GM12878 (cell line): ENCODE measurements around the gene KRT75. TPM values are rescaled to one million over a fixed set of nuclear protein-coding genes. Genes with fewer than 3 reads are reported as not detected.

Experiments
- ATAC-seq: fragments of 200-7000 bp; cut with Tn5 transposase; 3 replicates; pipeline ENCODE4 v1.9.1; 2020; ENCODE audit warnings: mild to moderate bottlenecking, moderate library complexity
- BruUV-seq: library from RNA; stranded (reverse); fragments of 400-500 nt; replicated peaks from 2 replicates; lab custom pipeline; 2021; lab: Mats Ljungman, UMichigan
- CTCF ChIA-PET: fragments of 300-600 bp; sonication (Branson Sonifier 250); formaldehyde crosslinking; extraction: SDS; loops from one replicate; lab custom pipeline; 2021; ENCODE audit warnings: inconsistent platforms; lab: Yijun Ruan, JAX
- POLR2A ChIA-PET: fragments of 350-600 bp; formaldehyde crosslinking; extraction: SDS; loops from one replicate; lab custom pipeline; 2021; ENCODE audit warnings: inconsistent platforms; lab: Charles Lee
- RAD21 ChIA-PET: fragments of 300-600 bp; sonication (Branson Sonifier 250); formaldehyde crosslinking; loops from one replicate; lab custom pipeline; 2023; ENCODE audit warnings: antibody characterized with exemption; ENCODE audit not compliant: unreplicated experiment; lab: Charles Lee
- SMC1A ChIA-PET: fragments of 300-600 bp; sonication (Branson Sonifier 250); formaldehyde crosslinking; loops from one replicate; lab custom pipeline; 2023; ENCODE audit not compliant: unreplicated experiment, uncharacterized antibody; lab: Charles Lee
- DNase-seq: peaks from one replicate; pipeline ENCODE4 v3.0.0-alpha.2; 2011; ENCODE audit warnings: low read depth, low spot score
- FAIRE-seq: peaks from 3 replicates; lab custom pipeline; 2011; peaks lifted over from hg19 to GRCh38; lab: Jason Lieb, UNC
- H2AFZ ChIP-seq: 2 replicates; pipeline ENCODE4 v1.6.0; 2011; ENCODE audit warnings: low read depth, low read length, control low read depth; ENCODE audit not compliant: control insufficient read depth
- H3K27ac ChIP-seq: 2 replicates; pipeline ENCODE4 v1.5.1; 2011; ENCODE audit warnings: control low read depth; ENCODE audit not compliant: control insufficient read depth, insufficient read depth
- H3K27me3 ChIP-seq, 2 experiments: replicated peaks in 1 of 2; 2 replicates each; pipeline versions ENCODE4 v1.6.0 to v1.6.1; 2011; ENCODE audit warnings: low read length in 1 of 2; ENCODE audit not compliant: control insufficient read depth in 2 of 2, insufficient read depth in 2 of 2
- H3K36me3 ChIP-seq, 2 experiments: 2 replicates each; pipeline ENCODE4 v1.5.1; 2011; ENCODE audit warnings: low read length in 1 of 2; ENCODE audit not compliant: control insufficient read depth in 2 of 2, insufficient read depth in 2 of 2
- H3K4me1 ChIP-seq: 2 replicates; pipeline ENCODE4 v1.6.1; 2011; ENCODE audit warnings: mild to moderate bottlenecking, low read length, moderate library complexity, mixed read lengths; ENCODE audit not compliant: control insufficient read depth, insufficient read depth
- H3K4me2 ChIP-seq: 2 replicates; pipeline ENCODE4 v1.6.0; 2011; ENCODE audit warnings: control low read depth; ENCODE audit not compliant: control insufficient read depth, insufficient read depth
- H3K4me3 ChIP-seq: fragments of 200-600 bp; sonication (generic); 2 replicates; pipeline ENCODE4 v1.5.1; 2016
- H3K79me2 ChIP-seq: 2 replicates; pipeline ENCODE4 v1.6.0; 2011; ENCODE audit warnings: low read length; ENCODE audit not compliant: control insufficient read depth, insufficient read depth
- H3K9ac ChIP-seq: 2 replicates; pipeline ENCODE4 v1.8.0; 2011; ENCODE audit warnings: low read length, control low read depth, mixed read lengths; ENCODE audit not compliant: control insufficient read depth, insufficient read depth
- H3K9me3 ChIP-seq: replicated peaks from 3 replicates; pipeline ENCODE4 v1.5.1; 2011; ENCODE audit warnings: mild to moderate bottlenecking, low read length; ENCODE audit not compliant: control insufficient read depth, insufficient read depth
- H4K20me1 ChIP-seq: 2 replicates; pipeline ENCODE4 v1.6.0; 2011; ENCODE audit not compliant: control insufficient read depth, insufficient read depth
- BACH1 ChIP-seq: fragments of 450-650 bp; IDR thresholded peaks from 2 replicates; pipeline ENCODE4 v1.6.1; 2017; ENCODE audit warnings: mild to moderate bottlenecking, borderline replicate concordance
- CBFB ChIP-seq: IDR thresholded peaks from 2 replicates; pipeline ENCODE4 v1.6.1; 2016; ENCODE audit warnings: antibody characterized with exemption, low read depth
- CTCF ChIP-seq, 3 experiments: IDR thresholded peaks in 2 of 3; conservative IDR thresholded peaks in 1 of 3; 2 replicates each; pipeline ENCODE4 v1.5.1; 2011; ENCODE audit warnings: low read depth in 3 of 3, low read length in 3 of 3, mild to moderate bottlenecking in 3 of 3, control low read depth in 2 of 3, moderate library complexity in 2 of 3, inconsistent platforms in 1 of 3, mixed read lengths in 1 of 3; ENCODE audit not compliant: control insufficient read depth in 2 of 3, insufficient read depth in 1 of 3; ENCODE audit errors: extremely low read depth in 1 of 3
- EP300 ChIP-seq, 2 experiments: fragments of 150-350 bp in 1 of 2; IDR thresholded peaks; 2 replicates each; pipeline ENCODE4 v1.6.1; 2011 to 2012; ENCODE audit warnings: low read depth in 2 of 2, low read length in 2 of 2, borderline replicate concordance in 1 of 2, improper control_type of control experiment in 1 of 2, inconsistent platforms in 1 of 2; ENCODE audit not compliant: control insufficient read depth in 1 of 2
- EZH2 ChIP-seq: IDR thresholded peaks from 2 replicates; pipeline ENCODE4 v1.6.1; 2012; ENCODE audit warnings: low read depth, mild to moderate bottlenecking, control low read depth, inconsistent platforms, low read length, borderline replicate concordance; ENCODE audit not compliant: control insufficient read depth
- IKZF1 ChIP-seq: fragments of 450-650 bp; conservative IDR thresholded peaks from 2 replicates; pipeline ENCODE4 v1.6.1; 2017; ENCODE audit warnings: antibody characterized with exemption, mild to moderate bottlenecking
- KDM1A ChIP-seq: fragments of 200-600 bp; sonication (generic); IDR thresholded peaks from 2 replicates; pipeline ENCODE4 v1.6.1; 2016; ENCODE audit warnings: borderline replicate concordance
- MAX ChIP-seq: IDR thresholded peaks from 2 replicates; pipeline ENCODE4 v1.6.1; 2012; ENCODE audit warnings: low read depth, low read length, improper control_type of control experiment
- PML ChIP-seq: IDR thresholded peaks from 2 replicates; pipeline ENCODE4 v1.6.1; 2012; ENCODE audit warnings: low read length, inconsistent platforms
- POLR2AphosphoS5 ChIP-seq: IDR thresholded peaks from 2 replicates; pipeline ENCODE4 v1.6.1; 2011; ENCODE audit warnings: mild to moderate bottlenecking, low read length, inconsistent platforms
- RUNX3 ChIP-seq: IDR thresholded peaks from 2 replicates; pipeline ENCODE4 v1.6.1; 2012; ENCODE audit warnings: low read length, inconsistent platforms
- SREBF1 ChIP-seq: IDR thresholded peaks from 2 replicates; pipeline ENCODE4 v1.6.1; 2012; ENCODE audit warnings: mild to moderate bottlenecking, low read length
- SRF ChIP-seq, 2 experiments: IDR thresholded peaks; 2 replicates each; pipeline ENCODE4 v1.6.1; 2011; ENCODE audit warnings: low read depth in 2 of 2, low read length in 2 of 2, mild to moderate bottlenecking in 1 of 2, moderate library complexity in 1 of 2
- TBL1XR1 ChIP-seq: IDR thresholded peaks from 2 replicates; pipeline ENCODE4 v1.6.1; 2012; ENCODE audit warnings: low read depth, low read length, improper control_type of control experiment
- ZBED1 ChIP-seq: IDR thresholded peaks from 2 replicates; pipeline ENCODE4 v1.6.1; 2016; ENCODE audit warnings: borderline replicate concordance
- ZNF207 ChIP-seq: fragments of 450-650 bp; IDR thresholded peaks from 2 replicates; pipeline ENCODE4 v1.6.1; 2014; ENCODE audit warnings: antibody characterized with exemption, mild to moderate bottlenecking, borderline replicate concordance
- ZNF687 ChIP-seq: fragments of 450-650 bp; IDR thresholded peaks from 2 replicates; pipeline ENCODE4 v1.6.1; 2017; ENCODE audit warnings: mild to moderate bottlenecking, moderate library complexity
- WGBS: methylation state at CpG from one replicate; pipeline ENCODE4 v1.1.6; 2016; ENCODE audit warnings: low lambda C conversion rate; ENCODE audit not compliant: insufficient replicate concordance, insufficient coverage; ENCODE audit errors: missing lambda C conversion rate; 5-methylcytosine and 5-hydroxymethylcytosine counted together
- in situ Hi-C: fragments of 300-500 bp; cut with MboI; formaldehyde crosslinking; loops from 9 replicates; pipeline ENCODE4 v1.14.3; 2018; ENCODE audit warnings: mixed read lengths
- intact Hi-C: fragments of 100-400 bp; cut with micrococcal nuclease; formaldehyde crosslinking; loops from one replicate; pipeline ENCODE4 v1.14.2; 2022; ENCODE audit not compliant: unreplicated experiment
- polyA plus RNA-seq, 11 experiments: library from polyadenylated mRNA; depleted of rRNA in 4 of 11; unstranded in 6 of 11; stranded (reverse) in 5 of 11; fragments of >200 nt; fragmentation: Nextera tagmentation in 4 of 11; fragmentation: Illumina TruSeq in 1 of 11; extraction: Ambion mirVana in 4 of 11; extraction: Trizol in 1 of 11; gene quantifications; 1 replicate in 1 of 11; 2 replicates in 10 of 11; pipeline versions ENCODE4 v1.2.1 to v1.2.3, GENCODE V29; 2011 to 2016; ENCODE audit warnings: inconsistent platforms in 2 of 11, missing spikeins in 2 of 11, low read depth in 1 of 11
- total RNA-seq, 4 experiments: library from RNA; depleted of rRNA in 3 of 4; stranded (reverse); fragments of >200 nt in 3 of 4; fragmentation: Illumina TruSeq in 1 of 4; extraction: Trizol in 1 of 4; gene quantifications; 2 replicates each; pipeline versions ENCODE4 v1.2.1 to v1.2.3, GENCODE V29; 2013 to 2021

The KRT75 gene
- total and polyA plus RNA-seq, 10 of the 15 experiments (the other 5 are each of a cell fraction or from before 2014, with no cell fraction given): not detected

GRCh38 chr12:52387859-52388258, 46.3 kb downstream of the KRT75 start:
- H2AFZ ChIP-seq: no peak overlapping the region
- H3K4me1 ChIP-seq: no peaks in the 10 kb centered on the region
- TF ChIP-seq MAX (no peak), POLR2AphosphoS5 (no peak), ZBED1 (no peak), SRF (IDR thresholded peaks at IDR 0.05; ENCODE audit: low read depth in 2 of 2, low read length in 2 of 2) (no peak), SREBF1 (no peak), PML (no peak), IKZF1 (no peak), RUNX3 (no peak), ZNF207 (no peak), ZNF687 (no peak), EZH2 (no peak), TBL1XR1 (no peak), KDM1A (no peak), EP300 (IDR thresholded peaks at IDR 0.05; ENCODE audit: borderline replicate concordance in 1 of 2, control insufficient read depth in 1 of 2, low read depth in 2 of 2, low read length in 2 of 2) (no peak), CTCF (IDR thresholded peaks at IDR 0.05 in 2 of 3, conservative IDR thresholded peaks at IDR 0.05 in 1 of 3; ENCODE audit: control insufficient read depth in 2 of 3, extremely low read depth in 1 of 3, insufficient read depth in 1 of 3, low read depth in 3 of 3, low read length in 3 of 3) (no peak), CBFB (no peak), BACH1 (no peak)
- no peak overlapping the region for H3K9ac ChIP-seq
- H3K27me3 ChIP-seq: peaks cover 4 to 12% of the 10 kb centered on the region in 2 experiments; a peak in 3 of 4 replicates
- no peaks in the 10 kb centered on the region for H3K79me2 ChIP-seq
- 15% methylated on average over 2 of the region's 2 CpGs for WGBS
- no TSS peak for BruUV-seq
- in situ Hi-C loops (loop anchor here (25.0 kb wide), 1 partner anchor 599 kb away; no protein-coding TSS in a partner anchor), intact Hi-C loops (no loop called here)
- DNase-seq (no peak), FAIRE-seq (no peak), ATAC-seq (no peak)
- H3K4me3 ChIP-seq: no peak overlapping the region
- no peaks in the 10 kb centered on the region for H3K36me3 ChIP-seq
- ChIA-PET POLR2A (no interaction called here), SMC1A (no interaction called here), RAD21 (no interaction called here), CTCF (no interaction called here)
- H4K20me1 ChIP-seq: no peaks in the 10 kb centered on the region; the same call in 1 of the 2 replicates
- no peaks in the 10 kb centered on the region for H3K9me3 ChIP-seq
- no peak overlapping the region for H3K4me2 ChIP-seq
- no peak overlapping the region for H3K27ac ChIP-seq
